ENCODE results near the gene SDF2L1.

DNA sequence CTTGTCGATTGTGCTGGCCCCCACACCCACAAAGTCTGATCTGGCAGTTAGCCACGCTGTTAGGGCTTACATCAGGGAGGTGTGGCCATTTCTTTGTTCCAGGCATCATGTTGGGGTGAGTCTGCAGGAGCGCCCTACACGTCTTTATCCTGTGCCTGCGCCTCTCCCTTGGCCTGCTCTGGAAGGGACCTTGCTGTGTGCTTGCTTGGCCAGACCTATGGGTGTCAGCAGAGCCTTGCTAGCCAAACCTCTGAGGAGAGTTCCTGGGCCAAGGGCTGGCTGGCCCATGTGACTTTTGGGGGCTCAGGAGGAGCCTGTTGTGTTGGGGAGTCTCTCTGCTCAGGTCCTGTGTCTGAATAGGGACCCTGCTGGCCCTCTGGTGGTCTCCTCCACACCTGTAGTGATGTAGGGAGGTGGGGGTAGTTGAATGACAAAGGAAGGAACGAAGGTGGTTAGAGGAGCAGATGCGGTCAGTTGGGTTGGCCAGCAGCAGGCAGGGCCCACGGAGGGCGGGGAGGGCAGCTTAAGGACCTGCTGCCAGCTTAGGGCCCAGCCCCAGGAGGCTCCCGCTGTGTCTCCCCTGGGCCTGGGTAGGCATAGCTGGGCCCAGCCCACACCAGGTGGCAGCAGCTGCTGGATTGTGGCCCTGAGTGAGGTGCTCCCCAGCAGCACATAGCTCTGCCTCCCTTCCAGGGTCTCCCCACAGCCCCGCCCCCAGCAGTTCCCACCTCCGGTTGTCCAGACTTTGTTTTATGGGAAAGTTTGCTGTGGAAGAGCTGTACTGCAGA is 31.6 kb downstream of the SDF2L1 start:
- TF ChIP-seq ESRRG (CRISPR knock-in tag; IDR thresholded peaks at IDR 0.05): no peak
- TF ChIP-seq ARNTL (CRISPR knock-in tag; IDR thresholded peaks at IDR 0.05; ENCODE audit: borderline replicate concordance, low read depth): no peak
- TF ChIP-seq RARB (CRISPR knock-in tag; IDR thresholded peaks at IDR 0.05): no peak
- no peak for TF ChIP-seq BACH2 (CRISPR knock-in tag; IDR thresholded peaks at IDR 0.05; ENCODE audit: borderline replicate concordance)
- no peak for TF ChIP-seq ISL1 (CRISPR knock-in tag; IDR thresholded peaks at IDR 0.05)
- no peak for TF ChIP-seq ZNF8 (CRISPR knock-in tag; IDR thresholded peaks at IDR 0.05)
- TF ChIP-seq GLIS3 (CRISPR knock-in tag; IDR thresholded peaks at IDR 0.05): no peak
- no peak for TF ChIP-seq ZFP3 (CRISPR knock-in tag; IDR thresholded peaks at IDR 0.05)
- no peak for TF ChIP-seq ZNF70 (CRISPR knock-in tag; IDR thresholded peaks at IDR 0.05)
- no peak for TF ChIP-seq OSR1 (CRISPR knock-in tag; IDR thresholded peaks at IDR 0.05)
- TF ChIP-seq, protein P1, sequence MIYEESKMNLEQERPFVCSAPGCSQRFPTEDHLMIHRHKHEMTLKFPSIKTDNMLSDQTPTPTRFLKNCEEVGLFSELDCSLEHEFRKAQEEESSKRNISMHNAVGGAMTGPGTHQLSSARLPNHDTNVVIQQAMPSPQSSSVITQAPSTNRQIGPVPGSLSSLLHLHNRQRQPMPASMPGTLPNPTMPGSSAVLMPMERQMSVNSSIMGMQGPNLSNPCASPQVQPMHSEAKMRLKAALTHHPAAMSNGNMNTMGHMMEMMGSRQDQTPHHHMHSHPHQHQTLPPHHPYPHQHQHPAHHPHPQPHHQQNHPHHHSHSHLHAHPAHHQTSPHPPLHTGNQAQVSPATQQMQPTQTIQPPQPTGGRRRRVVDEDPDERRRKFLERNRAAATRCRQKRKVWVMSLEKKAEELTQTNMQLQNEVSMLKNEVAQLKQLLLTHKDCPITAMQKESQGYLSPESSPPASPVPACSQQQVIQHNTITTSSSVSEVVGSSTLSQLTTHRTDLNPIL (CRISPR knock-in tag; IDR thresholded peaks at IDR 0.05; ENCODE audit: low read depth): no peak
- no peak for TF ChIP-seq ZNF565 (CRISPR knock-in tag; conservative IDR thresholded peaks at IDR 0.05; ENCODE audit: low read depth)
